IMR-90 (cell line): Measurements from ENCODE around the gene BMP5. TPM values are rescaled to one million over a fixed set of nuclear protein-coding genes. Genes with fewer than 3 reads are reported as not detected.

ENCODE experiments used
- ATAC-seq: fragments of 200-7000 bp; cut with Tn5 transposase; 2 replicates; pipeline ENCODE4 v1.9.1; 2020; ENCODE audit warnings: low read depth, mild to moderate bottlenecking, moderate library complexity
- BruUV-seq: library from RNA; stranded (reverse); fragments of 400-500 nt; replicated peaks from 2 replicates; lab custom pipeline; 2021; lab: Mats Ljungman, UMichigan
- CTCF ChIA-PET: fragments of 300-600 bp; formaldehyde crosslinking; extraction: SDS; loops from one replicate; lab custom pipeline; 2021; ENCODE audit warnings: antibody characterized with exemption; lab: Yijun Ruan, JAX
- POLR2A ChIA-PET: fragments of 300-600 bp; sonication (Branson Sonifier 250); formaldehyde crosslinking; loops from one replicate; lab custom pipeline; 2022; ENCODE audit warnings: antibody characterized with exemption; ENCODE audit not compliant: unreplicated experiment; lab: Charles Lee
- DNase-seq: peaks from one replicate; pipeline ENCODE4 v3.0.0; 2013
- H2AFZ ChIP-seq: replicated peaks from 2 replicates; pipeline ENCODE3; 2013; ENCODE audit warnings: low read length, mild to moderate bottlenecking; ENCODE audit not compliant: poor library complexity
- H2AK5ac ChIP-seq: 2 replicates; pipeline ENCODE4 v1.6.1; 2013; ENCODE audit warnings: low read depth, low read length, inconsistent platforms
- H2AK9ac ChIP-seq: replicated peaks from 2 replicates; pipeline ENCODE3; 2013; ENCODE audit warnings: mild to moderate bottlenecking, low read depth, low read length, moderate library complexity; ENCODE audit not compliant: poor library complexity
- H2BK120ac ChIP-seq: 2 replicates; pipeline ENCODE4 v1.6.1; 2013; ENCODE audit warnings: low read depth, low read length, inconsistent platforms
- H2BK15ac ChIP-seq: 3 replicates; pipeline ENCODE4 v1.6.1; 2013; ENCODE audit warnings: low read depth, low read length, inconsistent platforms
- H2BK20ac ChIP-seq: 2 replicates; pipeline ENCODE4 v1.6.1; 2013; ENCODE audit warnings: low read depth, mild to moderate bottlenecking, inconsistent platforms, low read length, moderate library complexity
- H2BK5ac ChIP-seq: 2 replicates; pipeline ENCODE4 v1.6.1; 2013; ENCODE audit warnings: mild to moderate bottlenecking, low read depth, low read length, inconsistent platforms; ENCODE audit not compliant: poor library complexity, severe bottlenecking
- H3K14ac ChIP-seq: replicated peaks from 2 replicates; pipeline ENCODE4 v1.6.1; 2013; ENCODE audit warnings: low read depth, low read length, inconsistent platforms
- H3K18ac ChIP-seq: 2 replicates; pipeline ENCODE4 v1.6.1; 2013; ENCODE audit warnings: low read depth, low read length, control low read depth
- H3K23ac ChIP-seq: 2 replicates; pipeline ENCODE4 v1.6.1; 2013; ENCODE audit warnings: low read depth, low read length, inconsistent platforms
- H3K27ac ChIP-seq: 2 replicates; pipeline ENCODE4 v1.5.1; 2013; ENCODE audit warnings: mild to moderate bottlenecking, control low read depth, low read length; ENCODE audit not compliant: insufficient read depth
- H3K27me3 ChIP-seq: 2 replicates; pipeline ENCODE4 v1.6.1; 2013; ENCODE audit warnings: low read length; ENCODE audit not compliant: control insufficient read depth, insufficient read depth
- H3K36me3 ChIP-seq: 2 replicates; pipeline ENCODE4 v1.6.1; 2013; ENCODE audit warnings: low read length, mixed read lengths; ENCODE audit not compliant: control insufficient read depth, insufficient read depth
- H3K4ac ChIP-seq: 2 replicates; pipeline ENCODE4 v1.6.1; 2013; ENCODE audit warnings: low read depth, low read length, inconsistent platforms
- H3K4me1 ChIP-seq: 2 replicates; pipeline ENCODE4 v1.6.1; 2013; ENCODE audit warnings: low read length, mixed read lengths; ENCODE audit not compliant: control insufficient read depth, insufficient read depth
- H3K4me2 ChIP-seq: 2 replicates; pipeline ENCODE4 v1.6.1; 2013; ENCODE audit warnings: low read depth, mild to moderate bottlenecking, control low read depth, low read length, moderate library complexity
- H3K4me3 ChIP-seq: 2 replicates; pipeline ENCODE4 v1.5.1; 2013; ENCODE audit warnings: low read depth, mild to moderate bottlenecking, control low read depth, low read length, moderate library complexity; ENCODE audit not compliant: insufficient read depth
- H3K56ac ChIP-seq: 2 replicates; pipeline ENCODE4 v1.6.1; 2013; ENCODE audit warnings: low read length, inconsistent platforms; ENCODE audit not compliant: insufficient read depth; ENCODE audit errors: extremely low read depth
- H3K79me1 ChIP-seq, 2 experiments: 2 replicates each; pipeline ENCODE4 v1.6.1; 2013; ENCODE audit warnings: low read length in 2 of 2, inconsistent platforms in 1 of 2, low read depth in 1 of 2
- H3K9ac ChIP-seq: 2 replicates; pipeline ENCODE4 v1.6.1; 2013; ENCODE audit warnings: low read depth, low read length, control low read depth
- H3K9me1 ChIP-seq: 2 replicates; pipeline ENCODE4 v1.6.1; 2013; ENCODE audit warnings: low read length, inconsistent platforms; ENCODE audit not compliant: insufficient read depth
- H3K9me3 ChIP-seq: 2 replicates; pipeline ENCODE4 v1.6.1; 2013; ENCODE audit warnings: low read length; ENCODE audit not compliant: control insufficient read depth, insufficient read depth
- H4K20me1 ChIP-seq: 2 replicates; pipeline ENCODE4 v1.6.1; 2013; ENCODE audit warnings: low read length, inconsistent platforms; ENCODE audit not compliant: insufficient read depth
- H4K5ac ChIP-seq: 2 replicates; pipeline ENCODE4 v1.6.1; 2013; ENCODE audit warnings: mild to moderate bottlenecking, low read depth, low read length, control low read depth
- H4K8ac ChIP-seq, 2 experiments: 2 replicates each; pipeline ENCODE4 v1.6.1; 2013; ENCODE audit warnings: low read depth in 2 of 2, low read length in 2 of 2, control low read depth in 1 of 2, inconsistent platforms in 1 of 2
- H4K91ac ChIP-seq: 2 replicates; pipeline ENCODE4 v1.6.1; 2013; ENCODE audit warnings: low read depth, low read length, inconsistent platforms; ENCODE audit not compliant: insufficient read depth
- BHLHE40 ChIP-seq: fragments of 150-350 bp; IDR thresholded peaks from 2 replicates; pipeline ENCODE4 v1.6.1; 2016; ENCODE audit warnings: mild to moderate bottlenecking, low read depth, low read length
- CHD1 ChIP-seq: IDR thresholded peaks from 2 replicates; pipeline ENCODE4 v1.6.1; 2012; ENCODE audit warnings: low read depth, low read length, improper control_type of control experiment
- CTCF ChIP-seq: conservative IDR thresholded peaks from 2 replicates; pipeline ENCODE4 v1.5.1; 2012; ENCODE audit warnings: mild to moderate bottlenecking, low read depth, low read length, improper control_type of control experiment
- FOS ChIP-seq: fragments of 150-350 bp; IDR thresholded peaks from 2 replicates; pipeline ENCODE4 v1.6.1; 2016; ENCODE audit warnings: low read depth, low read length
- MAFK ChIP-seq: IDR thresholded peaks from 2 replicates; pipeline ENCODE4 v1.6.1; 2012; ENCODE audit warnings: low read depth, low read length, improper control_type of control experiment
- MAZ ChIP-seq: IDR thresholded peaks from 2 replicates; pipeline ENCODE4 v1.6.1; 2012; ENCODE audit warnings: low read depth, mild to moderate bottlenecking, low read length, improper control_type of control experiment, moderate library complexity, borderline replicate concordance
- MXI1 ChIP-seq: IDR thresholded peaks from 2 replicates; pipeline ENCODE4 v1.6.1; 2012; ENCODE audit warnings: low read depth, mild to moderate bottlenecking, low read length, moderate library complexity, borderline replicate concordance
- NFE2L2 ChIP-seq: fragments of 150-350 bp; IDR thresholded peaks from 2 replicates; pipeline ENCODE4 v1.6.1; 2016; ENCODE audit warnings: low read depth, mild to moderate bottlenecking, low read length
- POLR2A ChIP-seq: IDR thresholded peaks from 2 replicates; pipeline ENCODE4 v1.6.1; 2012; ENCODE audit warnings: mild to moderate bottlenecking, low read depth, low read length
- RAD21 ChIP-seq: IDR thresholded peaks from 2 replicates; pipeline ENCODE4 v1.6.1; 2012; ENCODE audit warnings: low read length, improper control_type of control experiment
- RCOR1 ChIP-seq: IDR thresholded peaks from 2 replicates; pipeline ENCODE4 v1.6.1; 2012; ENCODE audit warnings: mild to moderate bottlenecking, low read length, improper control_type of control experiment; ENCODE audit not compliant: insufficient replicate concordance
- RFX5 ChIP-seq: IDR thresholded peaks from 2 replicates; pipeline ENCODE4 v1.8.0; 2012; ENCODE audit warnings: low read depth, mild to moderate bottlenecking, low read length, moderate library complexity
- SMC3 ChIP-seq: fragments of 150-350 bp; IDR thresholded peaks from 2 replicates; pipeline ENCODE4 v1.6.1; 2016; ENCODE audit warnings: low read depth, mild to moderate bottlenecking, antibody characterized with exemption, low read length, moderate library complexity
- dilution Hi-C: fragments of 300-500 bp; cut with HindIII; formaldehyde crosslinking; loops from one replicate; pipeline ENCODE4 v1.14.3; 2018; ENCODE audit warnings: low sequenced_read_pairs; ENCODE audit not compliant: unreplicated experiment
- in situ Hi-C: fragments of 300-500 bp; cut with MboI; formaldehyde crosslinking; loops from 3 replicates; pipeline ENCODE4 v1.14.3; 2019; ENCODE audit warnings: low sequenced_read_pairs, inconsistent platforms, mixed read lengths
- intact Hi-C: fragments of 100-400 bp; cut with micrococcal nuclease; formaldehyde crosslinking; loops from 2 replicates; pipeline ENCODE4 v1.10.0; 2022
- polyA plus RNA-seq, 3 experiments: library from polyadenylated mRNA; depleted of rRNA; stranded (reverse); fragments of >200 nt; gene quantifications; 2 replicates each; pipeline ENCODE4 v1.2.3, GENCODE V29; 2012; ENCODE audit warnings: low replicate concordance in 1 of 3
- total RNA-seq: library from RNA; depleted of rRNA; stranded (reverse); fragments of >200 nt; gene quantifications from 2 replicates; pipeline ENCODE4 v1.2.3, GENCODE V29; 2012
- TF ChIP-seq, protein P1 (sequence below): fragments of 150-350 bp; IDR thresholded peaks from 2 replicates; pipeline ENCODE4 v1.6.1; 2016; ENCODE audit warnings: low read depth, mild to moderate bottlenecking, low read length, moderate library complexity, borderline replicate concordance
- TF ChIP-seq, protein P2 (sequence below): fragments of 150-350 bp; IDR thresholded peaks from 2 replicates; pipeline ENCODE4 v1.6.1; 2017; ENCODE audit warnings: mild to moderate bottlenecking, antibody characterized with exemption, low read length, low read depth

BMP5 gene
- total and polyA plus RNA-seq, 2 of the 4 experiments (the other 2 are of a cell fraction): under 0.01 to 0.02 TPM

- BruUV-seq: no TSS peak
- H3K23ac ChIP-seq: no peak overlapping the region
- no peak overlapping the region for H3K27ac ChIP-seq
- no peaks in the 10 kb centered on the region for H3K4me1 ChIP-seq
- no peak overlapping the region for H2AK5ac ChIP-seq
- H3K4me3 ChIP-seq: no peak overlapping the region
- H3K14ac ChIP-seq: no peak overlapping the region
- TF ChIP-seq, protein P1, sequence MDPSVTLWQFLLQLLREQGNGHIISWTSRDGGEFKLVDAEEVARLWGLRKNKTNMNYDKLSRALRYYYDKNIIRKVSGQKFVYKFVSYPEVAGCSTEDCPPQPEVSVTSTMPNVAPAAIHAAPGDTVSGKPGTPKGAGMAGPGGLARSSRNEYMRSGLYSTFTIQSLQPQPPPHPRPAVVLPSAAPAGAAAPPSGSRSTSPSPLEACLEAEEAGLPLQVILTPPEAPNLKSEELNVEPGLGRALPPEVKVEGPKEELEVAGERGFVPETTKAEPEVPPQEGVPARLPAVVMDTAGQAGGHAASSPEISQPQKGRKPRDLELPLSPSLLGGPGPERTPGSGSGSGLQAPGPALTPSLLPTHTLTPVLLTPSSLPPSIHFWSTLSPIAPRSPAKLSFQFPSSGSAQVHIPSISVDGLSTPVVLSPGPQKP: no peak
- TF ChIP-seq MAZ (no peak), POLR2A (no peak), RAD21 (no peak), RFX5 (no peak), NFE2L2 (no peak), SMC3 (no peak), CTCF (no peak), BHLHE40 (no peak), MXI1 (no peak), RCOR1 (no peak), MAFK (no peak), CHD1 (no peak), FOS (no peak)
- TF ChIP-seq, protein P2, sequence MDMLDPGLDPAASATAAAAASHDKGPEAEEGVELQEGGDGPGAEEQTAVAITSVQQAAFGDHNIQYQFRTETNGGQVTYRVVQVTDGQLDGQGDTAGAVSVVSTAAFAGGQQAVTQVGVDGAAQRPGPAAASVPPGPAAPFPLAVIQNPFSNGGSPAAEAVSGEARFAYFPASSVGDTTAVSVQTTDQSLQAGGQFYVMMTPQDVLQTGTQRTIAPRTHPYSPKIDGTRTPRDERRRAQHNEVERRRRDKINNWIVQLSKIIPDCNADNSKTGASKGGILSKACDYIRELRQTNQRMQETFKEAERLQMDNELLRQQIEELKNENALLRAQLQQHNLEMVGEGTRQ: no peak
- DNase-seq: no peak
- no peak overlapping the region for H2BK20ac ChIP-seq
- H3K27me3 ChIP-seq: no peaks in the 10 kb centered on the region; the same call in 1 of the 2 replicates
- peaks cover 2% of the 10 kb centered on the region; the same call in 1 of the 2 replicates for H3K9me3 ChIP-seq
- no peak overlapping the region for H4K8ac ChIP-seq
- intact Hi-C loops: no loop called here
- no peak overlapping the region for H2BK15ac ChIP-seq
- no peak overlapping the region for H2AK9ac ChIP-seq
- dilution Hi-C loops: no loop called here
- ChIA-PET POLR2A (no interaction called here), CTCF (no interaction called here)
- H2BK120ac ChIP-seq: no peak overlapping the region
- H3K36me3 ChIP-seq: no peaks in the 10 kb centered on the region
- no peak overlapping the region for H4K91ac ChIP-seq
- H3K18ac ChIP-seq: no peak overlapping the region
- H2AFZ ChIP-seq: no peak overlapping the region
- no peak overlapping the region for H4K5ac ChIP-seq
- H3K9ac ChIP-seq: no peak overlapping the region
- H3K79me1 ChIP-seq: no peaks in the 10 kb centered on the region
- H3K4me2 ChIP-seq: no peak overlapping the region
- H3K9me1 ChIP-seq: no peaks in the 10 kb centered on the region
- no peak; the same call in 1 of the 2 replicates for ATAC-seq
- H2BK5ac ChIP-seq: no peak overlapping the region
- no peaks in the 10 kb centered on the region for H4K20me1 ChIP-seq
- H3K4ac ChIP-seq: no peak overlapping the region
- no peak overlapping the region for H3K56ac ChIP-seq
- in situ Hi-C loops: no loop called here
Observed at GRCh38 chr6:55734256-55734655, 141.1 kb downstream of the BMP5 start.
